Calu3 (cell line): ENCODE measurements around the gene MRPL43. TPM values are rescaled to one million over a fixed set of nuclear protein-coding genes. Genes with fewer than 3 reads are reported as not detected.

Experiments used
- Bru-seq: library from RNA; stranded (reverse); fragments of 400-500 nt; gene quantifications from one replicate; lab custom pipeline; 2021; lab: Mats Ljungman, UMichigan
- BruChase-seq, 2 experiments: library from RNA; stranded (reverse); fragments of 400-500 nt; gene quantifications; one replicate each; lab custom pipeline; 2021; lab: Mats Ljungman, UMichigan
- BruUV-seq: library from RNA; stranded (reverse); fragments of 400-500 nt; replicated peaks from 2 replicates; lab custom pipeline; 2021; lab: Mats Ljungman, UMichigan
- CTCF ChIA-PET: fragments of 300-600 bp; sonication (Branson Sonifier 250); formaldehyde crosslinking; loops from one replicate; lab custom pipeline; 2022; ENCODE audit warnings: antibody characterized with exemption; lab: Charles Lee
- DNase-seq: peaks from one replicate; pipeline ENCODE4 v3.0.0; 2022
- H3K27ac Mint-ChIP-seq: one replicate; pipeline ENCODE4 v1.8.0; 2022; ENCODE audit warnings: mixed read lengths; ENCODE audit not compliant: unreplicated experiment
- H3K27me3 Mint-ChIP-seq: one replicate; pipeline ENCODE4 v1.8.0; 2022; ENCODE audit warnings: mixed read lengths; ENCODE audit not compliant: unreplicated experiment
- H3K36me3 Mint-ChIP-seq: one replicate; pipeline ENCODE4 v1.8.0; 2022; ENCODE audit warnings: mild to moderate bottlenecking, moderate library complexity, mixed read lengths; ENCODE audit not compliant: insufficient read depth, unreplicated experiment
- H3K4me1 Mint-ChIP-seq: one replicate; pipeline ENCODE4 v1.8.0; 2022; ENCODE audit warnings: mild to moderate bottlenecking, low read depth, mixed read lengths; ENCODE audit not compliant: unreplicated experiment
- H3K4me3 Mint-ChIP-seq: one replicate; pipeline ENCODE4 v1.8.0; 2022; ENCODE audit warnings: mild to moderate bottlenecking, low read depth, moderate library complexity, mixed read lengths; ENCODE audit not compliant: unreplicated experiment
- H3K9me3 Mint-ChIP-seq: one replicate; pipeline ENCODE4 v1.8.0; 2022; ENCODE audit warnings: low read depth, mixed read lengths; ENCODE audit not compliant: unreplicated experiment
- intact Hi-C: fragments of 100-400 bp; cut with micrococcal nuclease; formaldehyde crosslinking; loops from one replicate; pipeline ENCODE4 v1.10.0; 2022; ENCODE audit not compliant: unreplicated experiment
- long read RNA-seq: library from polyadenylated mRNA; stranded (forward); transcript quantifications from one replicate; pipeline ENCODE4 v2.0.0, GENCODE V29; 2022
- total RNA-seq: library from RNA; stranded (reverse); gene quantifications from 2 replicates; pipeline ENCODE4 v1.2.3, GENCODE V29; 2022
- TF ChIP-seq, protein P1 (sequence below): fragments of 200-600 bp; IDR thresholded peaks from one replicate; pipeline ENCODE4 v1.8.0; 2022; ENCODE audit warnings: antibody characterized with exemption; ENCODE audit not compliant: unreplicated experiment

The MRPL43 gene
- total RNA-seq (42.7 and 44.7 TPM in 2 replicates), Bru-seq, nascent RNA (percentile 61 among the genes with signal in this experiment), BruChase-seq, experiment 1, labeled RNA remaining after a 6-hour chase (percentile 77 among the genes with signal in this experiment), BruChase-seq, experiment 2, labeled RNA remaining after a 2-hour chase (percentile 69 among the genes with signal in this experiment)
- long read RNA-seq, transcript MRPL43-203 (3 exons, 1,010 nt), result major isoform, 44 of 57 reads
- long read RNA-seq, partial matches to known transcripts, result 1 of 57 reads
- long read RNA-seq, other reads (novel, unspliced or antisense), result 6 of 57 reads

DNA sequence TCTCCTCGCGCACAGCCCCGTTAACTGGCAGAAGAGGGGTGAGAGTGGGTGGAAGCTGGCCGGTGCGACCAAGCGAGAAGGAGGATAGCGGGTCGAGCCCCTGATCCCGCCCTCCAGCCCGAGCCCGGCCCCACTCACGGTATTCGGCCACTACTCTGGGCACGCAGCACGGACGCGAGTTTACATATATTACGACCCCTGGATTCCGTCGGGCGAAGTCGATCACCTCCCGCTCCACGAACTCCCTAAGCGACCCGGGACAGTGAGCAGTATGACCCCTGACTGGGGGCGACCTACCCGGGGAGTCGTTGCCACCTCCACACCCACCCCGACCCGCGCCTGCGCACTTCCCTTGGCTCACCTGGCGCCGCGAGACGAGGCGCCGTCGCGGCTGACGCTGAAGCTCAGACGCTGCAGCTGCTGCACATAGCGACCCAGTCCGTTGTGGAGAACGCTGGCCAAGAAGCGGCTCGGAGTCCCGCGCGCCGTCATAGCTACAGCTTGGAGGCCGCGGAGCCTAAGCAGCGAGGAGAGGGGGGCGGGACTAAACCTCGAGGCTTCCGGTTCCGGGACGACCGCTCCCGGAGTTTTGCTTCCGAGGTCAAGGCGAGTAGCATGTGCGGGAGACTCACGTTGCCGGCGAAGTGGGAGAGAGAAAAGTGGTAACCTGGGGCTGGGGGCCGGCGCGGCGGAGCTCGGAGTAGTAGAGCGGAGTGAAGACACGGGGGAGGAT lies at the start of gene MRPL43, which contains the start of gene TWNK:
Gene MRPL43, minus strand, starts transcription at position 546 of the 733 bp plus-strand sequence. Its CDS starts 54 bp downstream, at position 492.
Gene TWNK, plus strand, starts transcription at position 592 of the 733 bp plus-strand sequence. CDS start 668 bp downstream, outside the sequence.
- H3K9me3 Mint-ChIP-seq, result no peaks in the 10 kb centered on the region
- CTCF ChIA-PET, result interaction anchor here (0.8 to 0.9 kb wide), 2 partner anchors 17 to 27 kb away, joined by 3 read pairs; partner anchors contain the start of gene SEMA4G
- H3K36me3 Mint-ChIP-seq, result peaks cover 35% of the 10 kb centered on the region
- TF ChIP-seq, protein P1, sequence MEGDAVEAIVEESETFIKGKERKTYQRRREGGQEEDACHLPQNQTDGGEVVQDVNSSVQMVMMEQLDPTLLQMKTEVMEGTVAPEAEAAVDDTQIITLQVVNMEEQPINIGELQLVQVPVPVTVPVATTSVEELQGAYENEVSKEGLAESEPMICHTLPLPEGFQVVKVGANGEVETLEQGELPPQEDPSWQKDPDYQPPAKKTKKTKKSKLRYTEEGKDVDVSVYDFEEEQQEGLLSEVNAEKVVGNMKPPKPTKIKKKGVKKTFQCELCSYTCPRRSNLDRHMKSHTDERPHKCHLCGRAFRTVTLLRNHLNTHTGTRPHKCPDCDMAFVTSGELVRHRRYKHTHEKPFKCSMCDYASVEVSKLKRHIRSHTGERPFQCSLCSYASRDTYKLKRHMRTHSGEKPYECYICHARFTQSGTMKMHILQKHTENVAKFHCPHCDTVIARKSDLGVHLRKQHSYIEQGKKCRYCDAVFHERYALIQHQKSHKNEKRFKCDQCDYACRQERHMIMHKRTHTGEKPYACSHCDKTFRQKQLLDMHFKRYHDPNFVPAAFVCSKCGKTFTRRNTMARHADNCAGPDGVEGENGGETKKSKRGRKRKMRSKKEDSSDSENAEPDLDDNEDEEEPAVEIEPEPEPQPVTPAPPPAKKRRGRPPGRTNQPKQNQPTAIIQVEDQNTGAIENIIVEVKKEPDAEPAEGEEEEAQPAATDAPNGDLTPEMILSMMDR, result no peak
- H3K4me1 Mint-ChIP-seq, result no peaks in the 10 kb centered on the region
- intact Hi-C loops, result no loop called here
- H3K27ac Mint-ChIP-seq, result peak within 1 kb of the TSS; percentile 94
- BruUV-seq, result no TSS peak
- H3K27me3 Mint-ChIP-seq, result no peaks in the 10 kb centered on the region
- H3K4me3 Mint-ChIP-seq, result peak within 1 kb of the TSS; percentile 98
- peak; percentile 79 for DNase-seq

DNA sequence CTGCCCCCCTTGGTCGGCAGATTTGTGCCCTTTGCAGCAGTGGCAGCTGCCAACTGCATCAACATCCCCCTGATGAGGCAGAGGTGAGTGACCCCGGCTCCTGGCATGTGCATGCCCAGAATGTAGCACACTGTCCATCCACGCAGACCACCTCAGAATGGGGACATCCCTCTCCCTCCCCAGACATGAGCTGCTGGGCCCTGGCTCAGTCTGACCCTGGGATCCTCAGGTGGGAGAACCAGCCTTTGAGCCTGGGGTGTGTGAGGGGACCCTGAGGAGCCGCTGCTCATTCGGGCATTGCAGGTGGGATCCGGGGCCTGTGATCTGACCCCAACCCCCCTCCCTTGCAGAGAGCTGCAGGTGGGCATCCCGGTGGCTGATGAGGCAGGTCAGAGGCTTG lies 49.4 kb upstream of the MRPL43 start:
- no peak overlapping the region for H3K4me3 Mint-ChIP-seq
- no TSS peak for BruUV-seq
- no peaks in the 10 kb centered on the region for H3K27me3 Mint-ChIP-seq
- intact Hi-C loops, result no loop called here
- H3K36me3 Mint-ChIP-seq, result peaks cover 29% of the 10 kb centered on the region
- TF ChIP-seq, protein P1, result no peak
- H3K9me3 Mint-ChIP-seq, result no peaks in the 10 kb centered on the region
- no peak overlapping the region for H3K27ac Mint-ChIP-seq
- peaks cover 16% of the 10 kb centered on the region for H3K4me1 Mint-ChIP-seq
- CTCF ChIA-PET, result no interaction called here
- DNase-seq, result no peak

DNA sequence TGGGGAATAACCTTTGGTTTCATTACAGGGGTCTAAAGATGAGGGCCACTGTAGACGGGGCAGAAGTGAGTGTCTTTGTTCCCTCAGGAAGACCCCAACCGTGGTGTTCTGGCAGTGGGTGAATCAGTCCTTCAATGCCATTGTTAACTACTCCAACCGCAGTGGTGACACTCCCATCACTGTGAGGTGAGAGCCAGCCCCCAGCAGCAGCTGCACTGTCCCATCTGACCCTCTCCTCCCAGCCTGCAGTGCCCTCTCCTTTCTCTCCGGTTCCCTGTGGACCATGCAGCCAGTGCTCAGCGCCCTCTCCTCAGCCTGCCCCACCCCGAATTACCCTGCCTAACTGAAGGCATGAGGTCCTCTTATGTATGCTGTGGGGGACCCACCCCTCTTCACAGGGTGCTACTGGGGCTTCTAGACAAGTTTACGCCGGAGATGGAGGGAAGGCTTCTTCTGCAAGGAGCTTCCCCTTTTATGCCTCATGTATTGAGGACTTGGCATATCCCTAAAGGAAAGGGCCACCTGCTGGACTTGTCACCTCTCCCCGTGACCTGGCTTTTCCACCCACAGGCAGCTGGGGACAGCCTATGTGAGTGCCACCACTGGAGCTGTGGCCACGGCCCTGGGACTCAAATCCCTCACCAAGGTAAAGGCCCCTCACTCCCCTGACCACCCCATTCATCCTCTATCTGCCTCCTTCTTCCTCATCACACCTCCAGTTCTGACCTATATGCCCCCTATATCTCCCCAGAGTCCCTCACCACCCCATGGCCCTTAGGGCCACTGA lies 48.8 kb upstream of the MRPL43 start:
- H3K36me3 Mint-ChIP-seq, result peaks cover 32% of the 10 kb centered on the region

More for the DNA sequence above, 48.8 kb upstream of the MRPL43 start:
- H3K27me3 Mint-ChIP-seq, result no peaks in the 10 kb centered on the region
- no TSS peak for BruUV-seq
- H3K4me1 Mint-ChIP-seq, result peaks cover 16% of the 10 kb centered on the region
- DNase-seq, result no peak
- no peak overlapping the region for H3K27ac Mint-ChIP-seq
- intact Hi-C loops, result no loop called here
- TF ChIP-seq, protein P1, result no peak
- no peaks in the 10 kb centered on the region for H3K9me3 Mint-ChIP-seq
- no peak overlapping the region for H3K4me3 Mint-ChIP-seq
- CTCF ChIA-PET, result no interaction called here
